Lung (tissue), 12 donors: ENCODE data around the gene OSBPL3. TPM values are rescaled to one million over a fixed set of nuclear protein-coding genes. Genes with fewer than 3 reads are reported as not detected.

ENCODE experiments used
- ATAC-seq: fragments of 200-7000 bp; cut with Tn5 transposase; one replicate; pipeline ENCODE4 v1.9.1; 2020; ENCODE audit warnings: moderate number of reproducible peaks; ENCODE audit not compliant: insufficient read depth, low FRiP score
- DNase-seq, 3 donors: peaks; one replicate each; pipeline ENCODE4 v3.0.0-alpha.2; 2013 to 2017
- H3K27ac ChIP-seq, 2 donors: one replicate each; pipeline ENCODE4 v1.5.1; 2013; ENCODE audit warnings: mild to moderate bottlenecking in 2 of 2, moderate library complexity in 2 of 2, control low read depth in 1 of 2, inconsistent platforms in 1 of 2, low read depth in 1 of 2, low read length in 1 of 2
- H3K27me3 ChIP-seq, 3 donors: one replicate each; pipeline ENCODE4 v1.5.1; 2013; ENCODE audit warnings: low read length in 2 of 3; ENCODE audit not compliant: control insufficient read depth in 3 of 3, insufficient read depth in 3 of 3
- H3K36me3 ChIP-seq, 4 donors: one replicate each; pipeline ENCODE4 v1.5.1; 2013; ENCODE audit warnings: low read length in 4 of 4, mild to moderate bottlenecking in 1 of 4, moderate library complexity in 1 of 4; ENCODE audit not compliant: control insufficient read depth in 4 of 4, insufficient read depth in 4 of 4
- H3K4me1 ChIP-seq, 5 donors: one replicate each; pipeline ENCODE4 v1.5.1; 2013; ENCODE audit warnings: low read length in 5 of 5, mild to moderate bottlenecking in 2 of 5, moderate library complexity in 1 of 5; ENCODE audit not compliant: control insufficient read depth in 5 of 5, insufficient read depth in 5 of 5
- H3K4me3 ChIP-seq: one replicate; pipeline ENCODE4 v1.5.1; 2013; ENCODE audit warnings: mild to moderate bottlenecking, control low read depth, moderate library complexity
- H3K9ac ChIP-seq, 2 donors: one replicate each; pipeline ENCODE4 v1.5.1; 2013; ENCODE audit warnings: low read length in 2 of 2, control low read depth in 1 of 2; ENCODE audit not compliant: insufficient read depth in 1 of 2
- H3K9me3 ChIP-seq, 4 donors: one replicate each; pipeline ENCODE4 v1.5.1; 2013; ENCODE audit warnings: low read length in 3 of 4, mild to moderate bottlenecking in 1 of 4, moderate library complexity in 1 of 4; ENCODE audit not compliant: control insufficient read depth in 4 of 4, insufficient read depth in 3 of 4
- WGBS, 2 donors: extraction: QIAGEN DNeasy Blood & Tissue Kit; methylation state at CpG; one replicate each; pipeline ENCODE4 v1.1.7; 2013; 5-methylcytosine and 5-hydroxymethylcytosine counted together
- polyA plus RNA-seq, 2 donors: library from polyadenylated mRNA; stranded (reverse); fragments of 200-250 nt; gene quantifications; one replicate each; pipeline ENCODE4 v1.2.1, GENCODE V29; 2013
- total RNA-seq, 2 donors: library from RNA; depleted of rRNA in 1 of 2; stranded (reverse); fragments of >200 nt in 1 of 2; gene quantifications; one replicate each; pipeline ENCODE4 v1.2.1, GENCODE V29; 2014 to 2021
- TF ChIP-seq, protein P1 (sequence below): IDR thresholded peaks from 2 replicates; pipeline ENCODE4 v1.5.1; 2012; ENCODE audit warnings: mild to moderate bottlenecking; ENCODE audit errors: control extremely low read depth, extremely low read depth
- donor health status: control.
- donor health status: control.
- donor health status: Bipolar disorder and iron deficiency.
- donor health status: healthy.
- donor health status: DM: yes; HTN: yes; CAD: no.

Gene OSBPL3
- total and polyA plus RNA-seq, 4 donors: 8.6 to 32.0 (median 20.4) TPM

DNA sequence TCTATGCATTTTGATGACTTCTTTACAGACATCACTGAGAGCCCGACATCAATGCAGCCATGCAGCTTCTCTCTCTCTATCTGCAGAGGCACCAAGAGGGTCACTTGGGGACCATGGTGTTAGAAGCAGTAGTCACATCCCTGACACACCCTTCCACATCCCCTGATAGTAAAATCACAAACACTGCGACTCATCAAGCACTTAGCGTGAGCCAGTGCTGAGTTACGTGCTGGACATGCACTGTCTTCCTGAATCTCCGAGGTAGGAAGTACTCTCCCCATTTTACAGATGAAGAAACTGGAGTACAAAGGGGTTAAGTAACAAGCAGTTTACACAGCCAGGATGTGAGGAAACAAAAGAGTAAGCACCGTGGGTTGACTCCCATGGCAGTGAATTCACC, 109.2 kb downstream of the OSBPL3 start:
- 75 to 80% methylated on average over 6 of the region's 6 CpGs for WGBS, 2 donors
- no peaks in the 10 kb centered on the region for H3K9me3 ChIP-seq
- H3K4me3 ChIP-seq: no peak overlapping the region
- TF ChIP-seq, protein P1, sequence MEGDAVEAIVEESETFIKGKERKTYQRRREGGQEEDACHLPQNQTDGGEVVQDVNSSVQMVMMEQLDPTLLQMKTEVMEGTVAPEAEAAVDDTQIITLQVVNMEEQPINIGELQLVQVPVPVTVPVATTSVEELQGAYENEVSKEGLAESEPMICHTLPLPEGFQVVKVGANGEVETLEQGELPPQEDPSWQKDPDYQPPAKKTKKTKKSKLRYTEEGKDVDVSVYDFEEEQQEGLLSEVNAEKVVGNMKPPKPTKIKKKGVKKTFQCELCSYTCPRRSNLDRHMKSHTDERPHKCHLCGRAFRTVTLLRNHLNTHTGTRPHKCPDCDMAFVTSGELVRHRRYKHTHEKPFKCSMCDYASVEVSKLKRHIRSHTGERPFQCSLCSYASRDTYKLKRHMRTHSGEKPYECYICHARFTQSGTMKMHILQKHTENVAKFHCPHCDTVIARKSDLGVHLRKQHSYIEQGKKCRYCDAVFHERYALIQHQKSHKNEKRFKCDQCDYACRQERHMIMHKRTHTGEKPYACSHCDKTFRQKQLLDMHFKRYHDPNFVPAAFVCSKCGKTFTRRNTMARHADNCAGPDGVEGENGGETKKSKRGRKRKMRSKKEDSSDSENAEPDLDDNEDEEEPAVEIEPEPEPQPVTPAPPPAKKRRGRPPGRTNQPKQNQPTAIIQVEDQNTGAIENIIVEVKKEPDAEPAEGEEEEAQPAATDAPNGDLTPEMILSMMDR: no peak
- no peak for ATAC-seq
- peaks cover 0 to 1% (median 0%) of the 10 kb centered on the region in 5 donors for H3K4me1 ChIP-seq
- no peak overlapping the region for H3K27ac ChIP-seq
- H3K27me3 ChIP-seq: no peaks in the 10 kb centered on the region
- no peak overlapping the region for H3K9ac ChIP-seq
- peaks cover 0 to 5% (median 0%) of the 10 kb centered on the region in 4 donors for H3K36me3 ChIP-seq
- no peak for DNase-seq

DNA sequence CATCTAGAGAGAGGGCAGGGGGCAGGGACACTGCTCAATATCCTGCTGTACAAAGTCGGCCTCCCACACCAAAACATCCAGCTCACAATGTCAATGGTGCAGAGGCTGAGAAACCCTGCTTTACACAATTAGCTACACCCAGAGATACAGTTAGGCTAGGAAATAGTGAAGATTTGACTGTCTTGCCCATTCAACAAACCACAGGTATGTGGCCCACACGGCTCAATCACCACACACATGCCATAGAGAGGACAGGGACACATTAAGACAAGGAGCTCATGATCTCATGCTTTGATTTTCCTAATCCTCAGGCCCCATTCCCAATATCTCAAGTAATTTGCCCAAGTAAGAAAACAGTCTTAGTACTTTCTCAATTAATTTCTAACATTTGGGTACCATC, 110.4 kb downstream of the OSBPL3 start:
- TF ChIP-seq, protein P1: no peak
- ATAC-seq (no peak), DNase-seq (no peak)
- H3K9ac ChIP-seq: no peak overlapping the region
- H3K27ac ChIP-seq: no peak overlapping the region
- peaks cover 0 to 5% (median 0%) of the 10 kb centered on the region in 4 donors for H3K36me3 ChIP-seq
- no peaks in the 10 kb centered on the region for H3K9me3 ChIP-seq
- peaks cover 0 to 1% (median 0%) of the 10 kb centered on the region in 5 donors for H3K4me1 ChIP-seq
- WGBS, 2 donors: 82 to 87% methylated on average over 2 of the region's 2 CpGs
- H3K27me3 ChIP-seq: no peaks in the 10 kb centered on the region
- H3K4me3 ChIP-seq: no peak overlapping the region

DNA sequence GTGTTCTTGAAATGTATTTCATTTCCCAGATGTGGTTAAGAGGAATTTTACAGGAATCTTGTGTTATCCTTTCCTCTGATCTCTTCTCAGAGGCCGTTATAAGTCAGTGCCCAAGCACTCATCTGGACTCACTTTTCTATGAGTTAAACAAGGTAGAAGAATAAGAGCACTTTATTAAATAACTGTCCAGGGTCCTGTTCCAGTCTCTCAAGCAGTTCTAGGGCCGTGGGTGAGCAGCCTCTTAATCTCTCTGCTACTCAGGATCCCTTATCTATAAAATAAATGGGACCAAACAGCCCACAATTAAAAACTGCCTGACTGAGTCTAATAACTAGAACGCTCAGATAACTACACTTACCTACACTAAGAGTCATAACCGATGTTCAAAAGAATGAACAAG, 111.2 kb downstream of the OSBPL3 start:
- DNase-seq (no peak), ATAC-seq (no peak)
- Histone ChIP-seq H3K9ac (no peak overlapping the region), H3K27ac (no peak overlapping the region), H3K4me1 (peaks cover 0 to 1% (median 0%) of the 10 kb centered on the region in 5 donors), H3K27me3 (no peaks in the 10 kb centered on the region), H3K9me3 (no peaks in the 10 kb centered on the region), H3K36me3 (peaks cover 0 to 7% (median 0%) of the 10 kb centered on the region in 4 donors), H3K4me3 (no peak overlapping the region)
- 48 to 63% methylated on average over 4 of the region's 4 CpGs for WGBS, 2 donors
- TF ChIP-seq, protein P1: no peak

DNA sequence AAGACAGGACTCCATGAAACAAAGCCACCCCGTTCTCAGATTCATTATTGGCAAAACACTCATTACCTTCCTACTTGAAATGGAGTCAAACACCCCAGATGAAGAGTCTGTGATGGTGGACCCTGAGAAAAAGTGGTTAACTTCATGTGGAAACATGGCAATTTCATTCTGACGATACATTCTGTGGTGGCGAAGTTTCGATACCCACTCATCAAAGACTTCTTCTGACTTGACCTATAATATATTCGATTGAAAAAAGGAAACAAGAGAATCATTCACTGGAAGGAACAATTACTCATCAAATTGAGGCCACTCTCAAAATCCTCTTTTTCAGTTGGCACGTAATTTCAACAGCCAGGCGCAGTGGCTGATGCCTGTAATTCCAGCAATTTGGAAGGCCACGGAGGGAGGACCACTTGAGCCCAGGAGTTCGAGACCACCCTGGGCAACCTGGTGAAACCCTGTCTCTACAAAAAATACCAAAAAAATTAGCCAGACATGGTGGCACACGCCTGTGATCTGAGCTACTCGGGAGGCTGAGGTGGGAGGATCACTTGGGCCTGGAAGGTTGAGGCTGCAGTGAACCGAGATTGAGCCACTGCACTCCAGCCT, 113.9 kb downstream of the OSBPL3 start:
- TF ChIP-seq, protein P1: no peak
- Histone ChIP-seq H3K27ac (no peak overlapping the region), H3K4me1 (peaks cover 0 to 1% (median 0%) of the 10 kb centered on the region in 5 donors), H3K36me3 (peaks cover 0 to 9% (median 0%) of the 10 kb centered on the region in 4 donors), H3K9me3 (no peaks in the 10 kb centered on the region), H3K9ac (no peak overlapping the region), H3K4me3 (no peak overlapping the region), H3K27me3 (no peaks in the 10 kb centered on the region)
- DNase-seq (no peak), ATAC-seq (no peak)
- WGBS, 2 donors: 88 to 92% methylated on average over 12 of the region's 12 CpGs
